ENCODE results near the gene KATNAL2. TPM values are rescaled to one million over a fixed set of nuclear protein-coding genes. Genes with fewer than 3 reads are reported as not detected.

The KATNAL2 gene, protein sequence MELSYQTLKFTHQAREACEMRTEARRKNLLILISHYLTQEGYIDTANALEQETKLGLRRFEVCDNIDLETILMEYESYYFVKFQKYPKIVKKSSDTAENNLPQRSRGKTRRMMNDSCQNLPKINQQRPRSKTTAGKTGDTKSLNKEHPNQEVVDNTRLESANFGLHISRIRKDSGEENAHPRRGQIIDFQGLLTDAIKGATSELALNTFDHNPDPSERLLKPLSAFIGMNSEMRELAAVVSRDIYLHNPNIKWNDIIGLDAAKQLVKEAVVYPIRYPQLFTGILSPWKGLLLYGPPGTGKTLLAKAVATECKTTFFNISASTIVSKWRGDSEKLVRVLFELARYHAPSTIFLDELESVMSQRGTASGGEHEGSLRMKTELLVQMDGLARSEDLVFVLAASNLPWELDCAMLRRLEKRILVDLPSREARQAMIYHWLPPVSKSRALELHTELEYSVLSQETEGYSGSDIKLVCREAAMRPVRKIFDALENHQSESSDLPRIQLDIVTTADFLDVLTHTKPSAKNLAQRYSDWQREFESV
- 1 to 10 TPM in 1 of 2 donors, under 1 TPM in 1; 0.88 to 2.0 TPM for total RNA-seq

DNA sequence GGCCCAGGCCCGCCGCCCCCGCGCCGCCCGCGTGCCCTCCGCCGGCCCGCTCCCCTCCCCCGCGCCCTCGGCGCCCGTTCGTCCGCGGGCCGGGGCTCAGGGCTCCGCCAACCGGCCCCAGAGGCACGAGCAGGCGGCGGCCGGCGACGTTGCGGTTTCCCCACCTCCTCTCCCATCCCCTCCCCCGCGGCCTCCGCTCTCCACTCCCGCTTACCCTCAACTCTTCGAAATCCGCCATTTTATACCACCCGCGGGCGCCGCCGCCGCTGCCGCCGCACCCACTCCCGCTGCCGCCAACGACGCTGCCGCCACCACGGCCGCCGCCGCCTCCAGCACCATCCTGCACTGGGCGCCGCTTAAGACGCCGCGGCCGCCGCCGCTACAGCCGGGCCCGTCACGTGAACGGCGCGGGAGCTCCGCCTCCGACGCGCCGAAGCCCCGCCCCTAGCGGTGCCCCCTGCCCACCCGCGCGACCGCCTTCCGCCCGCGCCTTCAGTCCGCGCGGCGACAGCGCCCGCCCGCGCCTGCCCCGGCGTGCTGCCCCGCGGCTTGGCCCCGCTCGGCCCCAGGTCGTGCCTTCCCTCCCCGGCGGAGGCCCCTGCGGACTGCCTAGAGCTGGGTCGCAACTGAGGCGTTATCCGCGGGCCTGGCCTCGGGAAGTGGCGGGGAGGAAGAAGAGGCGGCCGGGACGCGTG is at the start of gene KATNAL2, which contains the start of gene PIAS2:
KATNAL2 (plus strand) TSS at position 495 of the 695 bp plus-strand sequence. CDS start 29,271 bp downstream, outside the sequence.
PIAS2 (minus strand) TSS at position 400 of the 695 bp plus-strand sequence; CDS start at position 238, 162 bp downstream.
- ATAC-seq = peak; percentile 89 to 92
- peak; percentile 76 to 81 for DNase-seq (ENCODE audit: low spot score in 2 of 2)
- Mint-ChIP-seq H3K9me3 (no peaks in the 10 kb centered on the region), H3K27ac (peak within 1 kb of the TSS; percentile 86 to 88), H3K36me3 (peaks cover 5 to 46% of the 10 kb centered on the region in 2 donors)

DNA sequence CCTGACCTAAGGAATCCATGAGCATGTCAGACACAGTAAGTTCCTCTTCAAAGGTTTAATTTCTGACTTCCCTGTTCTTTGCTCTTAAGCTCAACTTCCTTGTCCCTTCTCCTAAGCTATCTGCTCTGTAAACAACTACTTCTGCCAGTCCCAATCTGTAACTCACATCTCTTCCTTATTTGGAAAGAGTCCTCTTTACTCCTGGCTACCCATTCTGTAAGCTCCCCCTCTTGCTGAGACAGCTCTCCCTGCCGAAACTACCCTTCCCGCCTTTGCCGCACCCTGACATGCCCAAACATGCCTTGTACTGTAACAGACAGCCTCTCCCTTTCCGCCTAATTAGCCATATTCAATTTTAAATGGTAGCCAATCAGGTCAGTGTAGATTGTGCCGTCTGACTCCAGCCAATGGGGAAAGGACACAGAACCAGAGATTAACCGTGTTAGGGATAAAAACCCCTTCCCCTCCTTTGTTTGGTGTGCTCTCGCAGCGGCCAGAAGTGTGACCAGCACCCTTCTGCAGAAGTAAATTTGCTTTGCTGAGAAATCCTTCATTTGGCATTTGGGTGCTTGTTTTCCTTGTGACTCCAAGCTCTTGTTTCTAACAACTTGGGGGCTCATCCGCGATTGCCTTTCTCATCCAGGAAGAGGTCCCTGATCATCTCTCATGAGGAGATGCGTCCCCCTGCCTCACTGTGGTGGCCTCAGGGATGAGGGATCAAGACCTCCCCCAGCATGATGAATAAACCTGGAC is 49.1 kb upstream of the KATNAL2 start:
- H3K27ac Mint-ChIP-seq = peak overlapping the region; percentile 25 to 72
- ATAC-seq = no peak
- DNase-seq (ENCODE audit: low spot score in 2 of 2) = no peak
- peaks cover 22 to 24% of the 10 kb centered on the region in 2 donors for H3K9me3 Mint-ChIP-seq
- H3K36me3 Mint-ChIP-seq = peaks cover 33 to 52% of the 10 kb centered on the region in 2 donors

DNA sequence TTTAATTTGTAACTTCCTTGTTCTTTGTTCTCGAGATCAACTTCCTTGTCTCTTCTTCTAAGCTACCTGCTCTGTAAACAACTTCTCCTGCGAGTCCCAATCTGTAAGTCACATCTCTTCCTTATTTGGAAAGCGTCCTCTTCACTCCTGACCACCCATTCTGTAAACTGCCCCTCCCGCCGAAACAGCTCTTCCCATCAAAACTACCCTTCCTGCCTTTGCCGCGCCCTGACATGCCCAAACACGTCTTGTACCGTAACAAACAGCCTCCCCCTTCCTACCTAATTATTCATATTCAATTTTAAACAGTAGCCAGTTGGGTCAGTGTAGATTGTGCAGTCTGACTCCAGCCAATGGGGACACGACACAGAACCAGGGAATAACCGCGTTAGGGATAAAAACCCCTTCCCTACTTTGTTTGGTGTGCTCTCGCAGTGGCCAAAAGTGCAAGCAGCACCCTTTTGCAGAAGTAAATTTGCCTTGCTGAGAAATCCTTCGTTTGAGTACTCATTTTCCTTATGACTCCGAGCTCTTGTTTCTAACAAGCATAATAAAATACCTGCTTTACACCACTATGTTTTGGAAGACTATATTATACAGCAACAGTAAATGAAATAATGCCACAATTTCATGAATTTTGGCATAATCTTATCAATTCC is 39.9 kb upstream of the KATNAL2 start:
- no peak for DNase-seq (ENCODE audit: low spot score in 2 of 2)
- peak overlapping the region in 1 of 2 donors; percentile 62 for H3K27ac Mint-ChIP-seq
- no peak for ATAC-seq
- peaks cover 58 to 75% of the 10 kb centered on the region in 2 donors for H3K36me3 Mint-ChIP-seq
- peaks cover 21 to 33% of the 10 kb centered on the region in 2 donors for H3K9me3 Mint-ChIP-seq

DNA sequence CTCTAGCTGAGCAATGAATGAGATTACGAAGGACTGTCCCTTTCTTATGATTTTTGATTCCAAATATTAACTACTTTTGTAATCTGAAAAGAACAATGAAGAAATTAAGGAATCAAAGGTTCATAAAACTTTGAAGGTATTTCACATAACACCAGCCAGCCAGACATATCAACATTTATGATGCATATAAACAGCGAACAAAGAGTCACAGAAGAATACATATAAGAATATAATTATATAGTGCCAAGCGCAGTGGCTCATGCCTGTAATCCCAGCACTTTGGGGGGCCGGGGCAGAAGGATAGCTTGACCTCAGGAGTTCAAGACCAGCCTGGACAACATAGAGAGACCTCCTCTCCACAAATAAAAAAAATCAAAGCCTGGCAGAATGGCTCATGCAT is 34.2 kb upstream of the KATNAL2 start:
- ATAC-seq (no peak), DNase-seq (ENCODE audit: low spot score in 2 of 2) (no peak)
- H3K9me3 Mint-ChIP-seq = peaks cover 5 to 11% of the 10 kb centered on the region in 2 donors
- H3K36me3 Mint-ChIP-seq = peaks cover 18 to 42% of the 10 kb centered on the region in 2 donors
- no peak overlapping the region for H3K27ac Mint-ChIP-seq

DNA sequence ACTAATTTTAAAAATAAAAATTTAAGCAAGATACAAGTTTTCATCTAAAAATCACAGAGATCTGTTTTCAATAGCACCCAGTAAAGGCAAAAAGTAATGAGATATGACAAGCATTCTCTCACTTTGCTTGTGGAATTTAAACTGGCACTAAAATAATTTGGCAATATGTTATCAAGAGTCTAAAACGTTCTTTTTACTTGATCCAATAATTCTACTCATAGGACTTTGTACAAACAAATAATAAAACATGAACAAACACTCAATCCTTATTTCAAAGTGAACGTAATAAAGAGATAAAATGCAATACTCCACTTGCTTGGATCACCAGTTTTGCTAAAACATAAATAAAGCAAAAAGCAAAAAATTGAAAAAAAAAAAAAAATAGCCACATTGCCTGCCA is 30.5 kb upstream of the KATNAL2 start:
- no peak overlapping the region for H3K27ac Mint-ChIP-seq
- H3K9me3 Mint-ChIP-seq = peaks cover 9 to 17% of the 10 kb centered on the region in 2 donors
- DNase-seq (ENCODE audit: low spot score in 2 of 2) = no peak
- ATAC-seq = no peak
- peaks cover 28 to 39% of the 10 kb centered on the region in 2 donors for H3K36me3 Mint-ChIP-seq

- Mint-ChIP-seq H3K36me3 (peaks cover 28 to 43% of the 10 kb centered on the region in 2 donors), H3K9me3 (peaks cover 9 to 17% of the 10 kb centered on the region in 2 donors), H3K27ac (no peak overlapping the region)
- DNase-seq (ENCODE audit: low spot score in 2 of 2) (no peak), ATAC-seq (no peak)
Measured at GRCh38 chr18:46888965-46889364, 28.4 kb upstream of the KATNAL2 start.

DNA sequence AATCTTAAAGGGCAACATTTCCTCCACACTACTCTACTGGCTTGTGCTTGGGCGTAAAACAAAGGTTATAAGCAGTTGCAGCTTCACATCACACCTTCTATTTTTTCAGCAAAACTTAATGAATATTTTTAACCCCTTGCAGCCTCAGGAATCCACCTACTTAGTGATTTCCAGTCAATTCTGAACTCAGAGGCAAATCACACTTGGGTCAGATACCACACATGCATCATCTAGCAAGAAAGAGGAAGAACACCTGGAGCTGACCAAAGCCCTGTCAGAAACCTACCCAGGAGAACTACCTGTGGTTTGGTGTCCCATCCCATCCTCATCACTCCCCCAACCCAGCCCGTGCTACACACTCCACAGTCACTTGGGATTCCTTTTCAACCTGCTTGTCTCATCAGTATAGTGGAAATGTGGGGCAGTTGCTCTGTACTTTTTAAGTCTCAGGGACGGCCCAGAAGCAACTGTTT is 25.6 kb upstream of the KATNAL2 start:
- peak overlapping the region in 1 of 2 donors; percentile 53 for H3K27ac Mint-ChIP-seq
- ATAC-seq = peak; percentile 91 to 97
- peak in 1 of 2 donors; percentile 31 for DNase-seq (ENCODE audit: low spot score in 2 of 2)
- peaks cover 28 to 55% of the 10 kb centered on the region in 2 donors for H3K36me3 Mint-ChIP-seq
- H3K9me3 Mint-ChIP-seq = peaks cover 9 to 17% of the 10 kb centered on the region in 2 donors

DNA sequence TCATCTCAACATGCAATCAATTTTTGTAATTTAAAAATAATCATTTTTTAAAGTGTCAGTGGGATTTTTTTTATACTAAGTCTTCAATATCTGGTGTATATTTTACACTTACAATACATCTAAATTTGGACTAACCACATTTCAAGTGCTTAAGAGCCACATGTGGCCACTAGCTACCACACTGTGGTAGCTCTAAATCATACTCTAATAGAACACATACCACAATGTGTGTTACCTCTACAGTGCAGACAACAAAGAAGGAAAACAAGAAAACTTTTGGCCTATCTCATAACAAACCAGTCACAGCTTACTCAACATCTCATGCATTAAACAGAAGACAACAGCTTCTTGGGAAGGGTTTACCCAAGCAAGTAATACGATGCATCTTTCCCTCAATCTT is 24.6 kb upstream of the KATNAL2 start:
- H3K27ac Mint-ChIP-seq = no peak overlapping the region

DNA sequence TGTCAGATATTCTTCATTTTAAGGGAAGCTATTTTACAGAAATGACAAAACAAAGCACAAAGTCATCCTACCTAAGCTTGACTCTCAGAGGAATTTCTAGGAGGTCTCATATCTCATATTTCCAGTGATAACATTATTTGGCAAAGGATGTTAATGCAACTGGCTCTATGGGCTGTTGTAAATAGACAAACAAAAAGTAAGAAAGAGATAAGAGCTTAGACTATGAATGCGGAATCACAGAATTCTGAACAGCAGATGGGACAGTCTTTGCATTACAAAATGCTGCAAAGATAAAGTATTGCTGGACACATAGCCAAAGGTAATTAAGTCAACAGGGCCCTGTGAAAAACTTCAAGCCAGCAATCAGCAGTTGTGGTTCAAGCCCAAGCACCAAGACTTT is 24.0 kb upstream of the KATNAL2 start:
- Mint-ChIP-seq H3K9me3 (peaks cover 9 to 17% of the 10 kb centered on the region in 2 donors), H3K36me3 (peaks cover 25 to 41% of the 10 kb centered on the region in 2 donors), H3K27ac (no peak overlapping the region)
- ATAC-seq = no peak
- no peak for DNase-seq (ENCODE audit: low spot score in 2 of 2)

More for the DNA sequence above, 24.6 kb upstream of the KATNAL2 start:
- ATAC-seq (peak in 1 of 2 donors; percentile 25), DNase-seq (ENCODE audit: low spot score in 2 of 2) (no peak)
- Mint-ChIP-seq H3K9me3 (peaks cover 9 to 17% of the 10 kb centered on the region in 2 donors), H3K36me3 (peaks cover 28 to 46% of the 10 kb centered on the region in 2 donors)

DNA sequence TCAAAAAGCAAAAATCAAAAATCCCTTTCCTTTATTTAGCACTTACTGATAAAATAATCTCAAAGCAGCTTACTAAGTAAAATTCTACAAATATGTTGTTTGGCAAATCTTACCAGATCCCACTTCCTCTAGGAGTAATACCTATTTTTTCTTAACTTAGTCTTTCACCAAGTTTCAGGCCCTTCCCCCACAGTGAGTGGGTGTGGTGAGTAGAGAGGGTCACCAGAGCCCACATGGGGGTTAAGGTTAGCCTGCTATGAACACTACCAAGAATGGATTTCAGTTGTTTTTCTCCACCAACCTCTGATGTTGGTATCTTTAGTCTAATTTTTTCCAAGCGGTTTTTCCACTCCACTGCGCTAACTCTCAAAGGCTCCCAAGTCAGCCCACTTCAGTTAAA is 23.3 kb upstream of the KATNAL2 start:
- Mint-ChIP-seq H3K27ac (peak overlapping the region in 1 of 2 donors; percentile 50), H3K9me3 (peaks cover under 1 to 10% of the 10 kb centered on the region in 2 donors), H3K36me3 (peaks cover 18 to 33% of the 10 kb centered on the region in 2 donors)
- ATAC-seq (peak in 1 of 2 donors; percentile 21), DNase-seq (ENCODE audit: low spot score in 2 of 2) (peak in 1 of 2 donors; percentile 16)

DNA sequence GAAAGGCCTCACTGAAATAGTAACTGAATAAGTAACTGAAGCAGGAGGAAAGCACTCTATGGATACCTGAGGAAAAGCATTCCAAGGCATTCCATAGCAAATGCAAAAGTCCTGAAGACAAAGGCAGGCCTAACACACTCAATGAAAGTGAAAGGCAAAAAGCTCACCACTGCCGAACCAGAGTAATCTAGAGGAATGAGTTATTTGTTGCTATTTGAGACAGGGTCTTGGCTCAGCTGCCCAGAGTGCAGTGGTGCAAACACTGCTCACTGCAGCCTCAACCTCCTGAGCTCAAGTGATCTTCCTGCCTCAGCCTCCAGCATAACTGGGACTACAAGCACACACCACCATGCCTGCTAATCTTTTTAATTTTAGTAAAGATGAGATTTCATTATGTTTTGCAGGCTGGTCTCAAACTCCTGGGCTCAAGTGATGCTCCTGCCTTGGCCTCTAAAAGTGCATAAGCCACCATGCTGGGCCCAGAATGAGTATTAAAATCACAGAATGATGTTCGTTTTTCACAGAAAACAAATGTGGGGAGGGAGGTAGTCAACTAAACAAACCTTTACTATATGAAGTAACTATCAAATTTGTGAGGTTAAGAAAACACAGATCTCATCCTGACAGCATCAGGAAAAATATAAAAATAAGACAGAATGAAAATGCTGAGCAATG is 18.0 kb upstream of the KATNAL2 start:
- Mint-ChIP-seq H3K9me3 (no peaks in the 10 kb centered on the region), H3K36me3 (peaks cover 0 to 33% of the 10 kb centered on the region in 2 donors), H3K27ac (no peak overlapping the region)
- DNase-seq (ENCODE audit: low spot score in 2 of 2) = no peak
- peak in 1 of 2 donors; percentile 59 for ATAC-seq

GRCh38 chr18:46903406-46903805 is 14.0 kb upstream of the KATNAL2 start:
- ATAC-seq (no peak), DNase-seq (ENCODE audit: low spot score in 2 of 2) (no peak)
- no peaks in the 10 kb centered on the region for H3K9me3 Mint-ChIP-seq
- peaks cover 0 to 32% of the 10 kb centered on the region in 2 donors for H3K36me3 Mint-ChIP-seq
- H3K27ac Mint-ChIP-seq = no peak overlapping the region

DNA sequence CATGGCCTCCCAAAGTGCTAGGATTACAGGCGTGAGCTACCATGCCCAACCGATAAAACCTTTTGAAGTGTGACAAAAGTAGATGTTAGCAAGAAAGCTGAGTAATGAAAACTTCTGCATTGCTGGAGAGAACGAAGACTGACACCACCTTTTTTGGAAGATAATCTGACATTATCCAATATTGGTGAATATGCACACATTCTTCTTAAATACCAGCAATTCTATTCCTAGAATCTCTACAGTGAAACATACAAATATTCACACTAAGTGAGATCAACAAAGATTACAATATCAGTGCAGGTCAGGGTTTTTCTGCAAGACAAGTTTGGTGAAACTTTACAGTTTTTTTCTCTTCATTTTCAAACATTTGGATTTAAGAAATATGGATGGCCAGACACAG is 7.9 kb upstream of the KATNAL2 start:
- no peak for ATAC-seq
- H3K36me3 Mint-ChIP-seq = peaks cover 0 to 28% of the 10 kb centered on the region in 2 donors
- no peak for DNase-seq (ENCODE audit: low spot score in 2 of 2)
- H3K27ac Mint-ChIP-seq = no peak overlapping the region
- no peaks in the 10 kb centered on the region for H3K9me3 Mint-ChIP-seq

DNA sequence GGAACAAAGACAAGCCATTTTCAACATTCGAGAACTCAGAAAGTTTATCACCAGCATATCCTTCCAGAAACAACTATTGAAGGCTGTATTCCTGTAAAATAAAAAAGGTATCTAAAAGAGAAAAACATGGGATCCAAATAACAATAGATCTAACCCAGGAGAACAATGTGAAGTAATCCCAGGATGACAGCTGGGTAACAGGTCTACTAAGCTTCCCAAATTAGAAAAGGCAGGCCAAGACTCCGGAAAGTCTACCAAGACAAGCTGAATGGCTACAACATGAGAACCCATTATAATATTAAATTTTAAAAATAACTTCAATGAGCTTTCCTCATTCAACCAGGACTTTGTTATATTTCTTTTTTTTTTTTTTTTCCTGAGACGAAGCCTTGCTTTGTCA is 6.5 kb upstream of the KATNAL2 start:
- Mint-ChIP-seq H3K36me3 (peaks cover 0 to 31% of the 10 kb centered on the region in 2 donors), H3K9me3 (no peaks in the 10 kb centered on the region), H3K27ac (no peak overlapping the region)
- no peak for ATAC-seq
- DNase-seq (ENCODE audit: low spot score in 2 of 2) = no peak

Measured in activated naive CD4-positive, alpha-beta T cell treated with anti-CD3 and anti-CD28 coated beads, Interleukin-2, amount 50 U/mL, for 72 hours (primary cell).